OCI-LY7 (cell line): ENCODE data around the gene PYHIN1. TPM values are rescaled to one million over a fixed set of nuclear protein-coding genes. Genes with fewer than 3 reads are reported as not detected.

ENCODE experiments used
- BruUV-seq: library from RNA; stranded (reverse); fragments of 400-500 nt; replicated peaks from 2 replicates; lab custom pipeline; 2021; lab: Mats Ljungman, UMichigan
- CTCF ChIA-PET: fragments of 300-600 bp; sonication (Branson Sonifier 250); formaldehyde crosslinking; loops from one replicate; lab custom pipeline; 2022; ENCODE audit warnings: antibody characterized with exemption; ENCODE audit not compliant: unreplicated experiment; lab: Charles Lee
- POLR2A ChIA-PET: fragments of 300-600 bp; sonication (Branson Sonifier 250); formaldehyde crosslinking; loops from one replicate; lab custom pipeline; 2022; ENCODE audit warnings: antibody characterized with exemption; lab: Charles Lee
- DNase-seq: peaks from one replicate; pipeline ENCODE4 v3.0.0-alpha.2; 2015; ENCODE audit warnings: low spot score
- H2AFZ ChIP-seq: fragments of 200-600 bp; sonication (generic), shearing (Covaris generic); 2 replicates; pipeline ENCODE4 v1.6.1; 2014; ENCODE audit warnings: mild to moderate bottlenecking, antibody characterized with exemption, low read length, moderate library complexity
- H3K27ac ChIP-seq: fragments of 200-600 bp; sonication (generic); 2 replicates; pipeline ENCODE4 v1.5.1; 2014; ENCODE audit warnings: mixed run types, low read depth, mild to moderate bottlenecking, moderate library complexity, low read length, inconsistent platforms; ENCODE audit not compliant: poor library complexity, severe bottlenecking
- H3K36me3 ChIP-seq: fragments of 200-600 bp; sonication (generic); 2 replicates; pipeline ENCODE4 v1.6.1; 2014; ENCODE audit warnings: mild to moderate bottlenecking, antibody characterized with exemption, low read length, moderate library complexity, mixed read lengths; ENCODE audit not compliant: insufficient read depth
- H3K4me1 ChIP-seq: fragments of 200-600 bp; sonication (generic); 2 replicates; pipeline ENCODE4 v1.5.1; 2014; ENCODE audit warnings: mild to moderate bottlenecking, low read length; ENCODE audit not compliant: insufficient read depth, poor library complexity, severe bottlenecking
- H3K4me2 ChIP-seq: fragments of 200-600 bp; sonication (generic); 2 replicates; pipeline ENCODE4 v1.6.1; 2014; ENCODE audit warnings: mild to moderate bottlenecking, low read length
- H3K4me3 ChIP-seq: fragments of 200-600 bp; sonication (generic); 2 replicates; pipeline ENCODE4 v1.5.1; 2014; ENCODE audit warnings: mild to moderate bottlenecking, low read depth, low read length; ENCODE audit not compliant: poor library complexity, severe bottlenecking
- H3K79me2 ChIP-seq: fragments of 200-600 bp; sonication (generic); 2 replicates; pipeline ENCODE4 v1.6.1; 2016; ENCODE audit warnings: low read depth, mild to moderate bottlenecking, low read length, moderate library complexity, mixed read lengths; ENCODE audit not compliant: insufficient read depth
- H3K9me2 ChIP-seq: fragments of 200-600 bp; sonication (generic); 2 replicates; pipeline ENCODE4 v1.6.1; 2016; ENCODE audit warnings: mild to moderate bottlenecking, low read length, mixed read lengths; ENCODE audit not compliant: insufficient read depth
- H3K9me3 ChIP-seq: fragments of 200-600 bp; sonication (generic); 2 replicates; pipeline ENCODE4 v1.6.1; 2014; ENCODE audit warnings: mild to moderate bottlenecking, mixed run types, low read length, mixed read lengths
- H4K20me1 ChIP-seq: fragments of 200-600 bp; sonication (generic); 2 replicates; pipeline ENCODE4 v1.6.1; 2014; ENCODE audit warnings: mild to moderate bottlenecking, antibody characterized with exemption, low read length, moderate library complexity, mixed read lengths; ENCODE audit not compliant: insufficient read depth
- EZH2phosphoT487 ChIP-seq: fragments of 200-600 bp; sonication (generic); IDR thresholded peaks from 2 replicates; pipeline ENCODE4 v1.6.1; 2018; ENCODE audit warnings: low read depth, borderline replicate concordance, mild to moderate bottlenecking, mixed run types, antibody characterized with exemption, low read length, moderate library complexity, mixed read lengths
- intact Hi-C: fragments of 100-400 bp; cut with micrococcal nuclease; formaldehyde crosslinking; loops from one replicate; pipeline ENCODE4 v1.10.0; 2022; ENCODE audit not compliant: unreplicated experiment
- total RNA-seq, 2 experiments: library from RNA; depleted of rRNA in 1 of 2; stranded (reverse); fragments of >200 nt in 1 of 2; shearing (Covaris generic) in 1 of 2; gene quantifications; 2 replicates each; pipeline ENCODE4 v1.2.3, GENCODE V29; 2014 to 2022
- TF ChIP-seq, protein P1 (sequence below): fragments of 200-600 bp; sonication (generic); conservative IDR thresholded peaks from 2 replicates; pipeline ENCODE4 v1.5.1; 2014; ENCODE audit warnings: mild to moderate bottlenecking, antibody characterized with exemption, low read length, moderate library complexity, mixed read lengths

Gene PYHIN1
- total RNA-seq, 2 experiments from 2014 or later = 18.2 to 42.5 TPM

DNA sequence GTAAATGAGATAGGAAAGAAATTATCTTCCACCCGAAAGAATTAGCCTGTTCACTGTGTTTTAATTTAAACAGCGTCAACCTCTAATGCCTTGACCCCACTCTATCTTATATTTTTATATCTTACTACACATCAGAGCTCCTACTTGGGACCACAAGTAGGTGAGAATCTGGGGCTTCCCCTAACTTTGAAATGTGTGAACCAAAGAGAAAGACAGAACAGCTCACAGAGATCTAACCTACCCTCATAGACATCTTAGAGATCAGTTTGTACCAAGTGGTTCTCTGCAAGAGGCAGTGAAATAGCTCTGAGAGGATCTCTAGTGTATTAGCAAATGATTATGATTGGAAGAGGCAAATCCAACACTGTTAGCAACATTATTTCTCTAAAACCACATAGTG, 47.4 kb downstream of the PYHIN1 start:
- no peak for DNase-seq
- CTCF ChIA-PET = no interaction called here
- no peak overlapping the region for H3K4me2 ChIP-seq
- POLR2A ChIA-PET = interaction anchor here (1.1 kb wide), 1 partner anchor 83 kb away, joined by 3 read pairs; no protein-coding TSS in a partner anchor
- no peaks in the 10 kb centered on the region for H3K4me1 ChIP-seq
- H3K79me2 ChIP-seq = no peaks in the 10 kb centered on the region
- no peaks in the 10 kb centered on the region; the same call in 1 of the 2 replicates for H3K9me2 ChIP-seq
- H3K27ac ChIP-seq = no peak overlapping the region
- no peak overlapping the region for H2AFZ ChIP-seq
- intact Hi-C loops = no loop called here
- BruUV-seq = no TSS peak
- no peak overlapping the region for H3K4me3 ChIP-seq
- peaks cover 5% of the 10 kb centered on the region; the same call in 1 of the 2 replicates for H3K36me3 ChIP-seq
- TF ChIP-seq EZH2phosphoT487 = no peak
- no peaks in the 10 kb centered on the region for H4K20me1 ChIP-seq
- peaks cover 8% of the 10 kb centered on the region for H3K9me3 ChIP-seq

DNA sequence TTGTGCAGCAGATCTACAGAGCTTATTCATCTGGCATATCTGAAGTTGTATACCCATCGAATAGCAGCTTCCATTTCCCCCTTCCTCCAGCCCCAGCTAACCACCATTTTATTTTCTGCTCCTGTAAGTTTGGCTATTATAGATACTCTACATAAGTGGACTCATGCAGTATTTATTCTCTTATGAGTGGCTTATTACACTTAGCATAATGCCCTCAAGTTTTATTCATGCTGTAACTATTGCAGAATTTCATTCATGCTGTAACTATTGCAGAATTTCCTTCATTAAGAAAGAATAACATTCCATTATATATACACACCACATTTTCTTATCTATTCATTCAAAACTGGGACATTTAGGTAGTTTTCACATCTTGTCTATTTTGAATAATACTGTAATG, 47.9 kb downstream of the PYHIN1 start:
- TF ChIP-seq EZH2phosphoT487 = no peak
- TF ChIP-seq, protein P1, sequence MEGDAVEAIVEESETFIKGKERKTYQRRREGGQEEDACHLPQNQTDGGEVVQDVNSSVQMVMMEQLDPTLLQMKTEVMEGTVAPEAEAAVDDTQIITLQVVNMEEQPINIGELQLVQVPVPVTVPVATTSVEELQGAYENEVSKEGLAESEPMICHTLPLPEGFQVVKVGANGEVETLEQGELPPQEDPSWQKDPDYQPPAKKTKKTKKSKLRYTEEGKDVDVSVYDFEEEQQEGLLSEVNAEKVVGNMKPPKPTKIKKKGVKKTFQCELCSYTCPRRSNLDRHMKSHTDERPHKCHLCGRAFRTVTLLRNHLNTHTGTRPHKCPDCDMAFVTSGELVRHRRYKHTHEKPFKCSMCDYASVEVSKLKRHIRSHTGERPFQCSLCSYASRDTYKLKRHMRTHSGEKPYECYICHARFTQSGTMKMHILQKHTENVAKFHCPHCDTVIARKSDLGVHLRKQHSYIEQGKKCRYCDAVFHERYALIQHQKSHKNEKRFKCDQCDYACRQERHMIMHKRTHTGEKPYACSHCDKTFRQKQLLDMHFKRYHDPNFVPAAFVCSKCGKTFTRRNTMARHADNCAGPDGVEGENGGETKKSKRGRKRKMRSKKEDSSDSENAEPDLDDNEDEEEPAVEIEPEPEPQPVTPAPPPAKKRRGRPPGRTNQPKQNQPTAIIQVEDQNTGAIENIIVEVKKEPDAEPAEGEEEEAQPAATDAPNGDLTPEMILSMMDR = no peak
- Histone ChIP-seq H3K79me2 (no peaks in the 10 kb centered on the region), H3K36me3 (peaks cover 5% of the 10 kb centered on the region; the same call in 1 of the 2 replicates), H3K27ac (no peak overlapping the region), H3K9me2 (no peaks in the 10 kb centered on the region; the same call in 1 of the 2 replicates), H3K4me2 (no peak overlapping the region), H2AFZ (no peak overlapping the region), H4K20me1 (no peaks in the 10 kb centered on the region), H3K9me3 (peaks cover 13% of the 10 kb centered on the region), H3K4me1 (no peaks in the 10 kb centered on the region), H3K4me3 (no peak overlapping the region)
- intact Hi-C loops = no loop called here
- DNase-seq = no peak
- ChIA-PET POLR2A (interaction anchor here (1.1 kb wide), 1 partner anchor 84 kb away, joined by 3 read pairs; no protein-coding TSS in a partner anchor), CTCF (interaction anchor here (0.6 kb wide), 1 partner anchor 13 kb away, joined by 3 read pairs; no protein-coding TSS in a partner anchor)
- no TSS peak for BruUV-seq

DNA sequence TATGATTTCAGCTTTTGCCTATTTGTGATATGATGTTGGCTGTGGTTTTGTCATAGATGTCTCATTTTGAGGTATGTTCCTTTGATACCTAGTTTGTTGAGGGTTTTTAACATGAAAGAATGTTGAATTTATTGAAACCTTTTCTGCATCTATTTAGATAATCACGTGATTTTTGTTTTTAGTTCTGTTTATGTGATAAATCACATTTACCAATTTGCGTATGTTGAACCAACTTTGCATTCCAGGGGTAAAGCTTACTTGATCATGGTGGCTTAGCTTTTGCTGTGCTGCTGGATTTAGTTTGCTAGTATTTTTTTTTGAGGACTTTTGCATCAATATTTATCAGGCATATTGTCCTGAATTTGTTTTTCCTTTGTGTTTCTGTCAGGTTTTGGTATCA, 51.9 kb downstream of the PYHIN1 start:
- Histone ChIP-seq H3K79me2 (no peaks in the 10 kb centered on the region), H3K9me2 (no peaks in the 10 kb centered on the region), H2AFZ (no peak overlapping the region), H3K36me3 (peaks cover 5% of the 10 kb centered on the region; the same call in 1 of the 2 replicates), H3K4me3 (no peak overlapping the region), H3K9me3 (peaks cover 14% of the 10 kb centered on the region), H3K4me2 (no peak overlapping the region), H4K20me1 (no peaks in the 10 kb centered on the region), H3K4me1 (no peaks in the 10 kb centered on the region), H3K27ac (no peak overlapping the region)
- ChIA-PET POLR2A (interaction anchor here (0.9 kb wide), 1 partner anchor 10 kb away, joined by 4 read pairs; no protein-coding TSS in a partner anchor), CTCF (no interaction called here)
- intact Hi-C loops = no loop called here
- TF ChIP-seq, protein P1 = no peak
- TF ChIP-seq EZH2phosphoT487 = no peak
- DNase-seq = no peak
- no TSS peak for BruUV-seq
